SH-SY5Y (cell line): ENCODE results near the gene ZNF77.

Experiments
- GATA2 ChIP-seq: IDR thresholded peaks from 2 replicates; pipeline ENCODE4 v1.6.1; 2011; ENCODE audit warnings: mild to moderate bottlenecking, low read depth, low read length
- GATA3 ChIP-seq: IDR thresholded peaks from 2 replicates; pipeline ENCODE4 v1.6.1; 2011; ENCODE audit warnings: low read depth, mild to moderate bottlenecking, low read length, moderate library complexity

DNA sequence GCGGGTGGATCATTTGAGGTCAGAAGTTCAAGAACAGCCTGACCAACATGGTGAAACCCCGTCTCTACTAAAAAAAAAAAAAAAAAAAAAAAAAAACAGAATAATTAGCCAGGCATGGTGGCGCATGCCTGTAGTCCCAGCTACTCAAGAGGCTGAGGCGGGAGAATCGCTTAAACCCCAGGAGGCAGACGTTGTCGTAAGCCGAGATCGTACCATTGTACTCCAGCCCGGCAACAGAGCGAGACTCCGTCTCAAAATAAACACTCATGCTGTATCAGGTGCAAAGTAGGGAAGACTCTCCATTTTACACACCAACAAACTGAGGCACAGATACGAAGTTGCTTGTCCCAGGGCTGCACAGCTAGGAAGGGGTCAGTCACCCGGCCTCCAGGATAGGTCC lies 48.2 kb upstream of the ZNF77 start:
- no peak for TF ChIP-seq GATA3
- TF ChIP-seq GATA2, result no peak
